BLaER1 treated with 17β-estradiol and CSF1 and Interleukin-3, amounts not matched to agents 10 nM and 100 nM (cell line): ENCODE results near the gene VPS9D1.

ENCODE experiments used
- H3K27ac ChIP-seq, 11 experiments: shearing (Covaris generic); formaldehyde crosslinking; 2 replicates each; pipeline ENCODE4 v1.8.1; 2022
- H3K27me3 ChIP-seq, 11 experiments: shearing (Covaris generic); formaldehyde crosslinking; 2 replicates each; pipeline ENCODE4 v1.8.1; 2022
- H3K36me3 ChIP-seq, 11 experiments: shearing (Covaris generic); formaldehyde crosslinking; 2 replicates each; pipeline ENCODE4 v1.8.1; 2022
- H3K4me1 ChIP-seq, 10 experiments: shearing (Covaris generic); formaldehyde crosslinking; 2 replicates each; pipeline ENCODE4 v1.8.1; 2022
- H3K4me2 ChIP-seq, 11 experiments: shearing (Covaris generic); formaldehyde crosslinking; 2 replicates each; pipeline ENCODE4 v1.8.1; 2022
- H3K4me3 ChIP-seq, 10 experiments: shearing (Covaris generic); formaldehyde crosslinking; 2 replicates each; pipeline ENCODE4 v1.8.1; 2022
- H3K9ac ChIP-seq, 11 experiments: shearing (Covaris generic); formaldehyde crosslinking; 2 replicates each; pipeline ENCODE4 v1.8.1; 2022
- H3K9me3 ChIP-seq, 11 experiments: shearing (Covaris generic); formaldehyde crosslinking; replicated peaks in 1 of 11; 2 replicates each; pipeline ENCODE4 v1.8.1; 2022
- H4K20me1 ChIP-seq, 11 experiments: shearing (Covaris generic); formaldehyde crosslinking; 2 replicates each; pipeline ENCODE4 v1.8.1; 2022
- Cebpa-rat ChIP-seq, 11 experiments: shearing (Covaris generic); IDR thresholded peaks; 2 replicates each; pipeline ENCODE4 v1.8.1; 2022

Gene VPS9D1

DNA sequence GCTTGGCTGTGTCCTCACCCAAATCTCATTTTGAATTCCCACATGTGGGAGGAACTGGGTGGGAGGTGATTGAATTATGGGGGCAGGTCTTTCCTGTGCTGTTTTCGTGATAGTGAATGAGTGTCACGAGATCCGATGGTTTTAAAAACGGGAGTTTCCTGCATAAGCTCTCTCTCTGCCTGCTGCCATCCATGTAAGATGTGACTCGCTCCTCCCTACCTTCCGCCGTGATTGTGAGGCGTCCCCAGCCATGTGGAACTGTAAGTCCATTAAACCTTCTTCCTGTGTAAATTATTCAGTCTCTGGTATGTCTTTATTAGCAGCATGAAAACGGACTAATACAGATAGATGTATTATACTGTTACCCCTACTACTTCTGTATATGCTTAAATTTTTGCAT, 59.5 kb downstream of the VPS9D1 start:
- no peaks in the 10 kb centered on the region for H3K27me3 ChIP-seq
- TF ChIP-seq Cebpa-rat (IDR thresholded peaks at IDR 0.05): no peak
- peaks cover 0 to 32% (median 5%) of the 10 kb centered on the region in 11 experiments; a peak in 8 of 22 replicates for H4K20me1 ChIP-seq
- no peak overlapping the region for H3K4me3 ChIP-seq
- no peak overlapping the region for H3K4me2 ChIP-seq
- H3K27ac ChIP-seq: no peak overlapping the region
- H3K9ac ChIP-seq: no peak overlapping the region
- peaks cover 15 to 66% (median 61%) of the 10 kb centered on the region in 11 experiments for H3K36me3 ChIP-seq
- H3K4me1 ChIP-seq: peaks cover 15 to 28% (median 22%) of the 10 kb centered on the region in 10 experiments
- peaks cover 0 to 15% (median 6%) of the 10 kb centered on the region in 11 experiments; a peak in 17 of 22 replicates for H3K9me3 ChIP-seq

DNA sequence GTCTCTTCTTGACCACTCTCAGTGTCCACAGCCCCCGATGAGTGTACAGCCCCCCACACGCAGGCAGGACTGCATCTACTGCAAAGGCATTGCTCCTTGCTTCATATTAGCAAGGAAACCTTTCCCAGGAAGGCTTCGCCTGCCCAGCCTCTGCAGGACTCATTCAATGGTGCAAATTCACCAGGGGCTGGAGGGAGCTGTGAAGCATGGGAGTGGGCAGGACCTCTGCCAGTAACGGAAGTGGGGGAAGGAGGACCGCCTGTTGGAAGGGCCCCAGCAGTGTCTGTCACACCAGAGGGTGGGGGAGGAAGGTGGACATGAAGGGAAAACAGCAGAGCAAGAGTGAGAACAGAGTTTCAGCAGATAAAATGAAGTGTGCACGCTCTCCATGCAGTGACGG, 60.6 kb downstream of the VPS9D1 start:
- H4K20me1 ChIP-seq: peaks cover 6 to 43% (median 15%) of the 10 kb centered on the region in 11 experiments; a peak in 17 of 22 replicates
- peak overlapping the region in 4 of 11 experiments; percentile 2 to 92 (median 25); a peak in 1 of 22 replicates for H3K9ac ChIP-seq
- 0 out of 22 replicates have a peak overlapping the region, but pooled peaks of 5 of the 11 experiments have one; percentile 2 to 97 (median 92) for H3K4me2 ChIP-seq
- peaks cover 15 to 58% (median 54%) of the 10 kb centered on the region in 11 experiments for H3K36me3 ChIP-seq
- H3K27ac ChIP-seq: no peak overlapping the region
- H3K9me3 ChIP-seq: peaks cover 0 to 4% (median 0%) of the 10 kb centered on the region in 11 experiments; a peak in 2 of 22 replicates
- peaks cover 26 to 38% (median 33%) of the 10 kb centered on the region in 10 experiments for H3K4me1 ChIP-seq
- no peak for TF ChIP-seq Cebpa-rat (IDR thresholded peaks at IDR 0.05)
- no peaks in the 10 kb centered on the region for H3K27me3 ChIP-seq
- no peak overlapping the region for H3K4me3 ChIP-seq

- H3K27me3 ChIP-seq: no peaks in the 10 kb centered on the region
- peaks cover 29 to 48% (median 37%) of the 10 kb centered on the region in 10 experiments for H3K4me1 ChIP-seq
- peak overlapping the region; percentile 87 to 99 (median 94) for H3K4me2 ChIP-seq
- H3K27ac ChIP-seq: peak overlapping the region in 10 of 11 experiments; percentile 85 to 94 (median 90); a peak in 20 of 22 replicates
- no peak for TF ChIP-seq Cebpa-rat (IDR thresholded peaks at IDR 0.05)
- peak overlapping the region; percentile 90 to 99 (median 95) for H3K9ac ChIP-seq
- no peaks in the 10 kb centered on the region for H3K9me3 ChIP-seq
- H3K36me3 ChIP-seq: peaks cover 20 to 56% (median 49%) of the 10 kb centered on the region in 11 experiments
- peaks cover 20 to 60% (median 30%) of the 10 kb centered on the region in 11 experiments; a peak in 21 of 22 replicates for H4K20me1 ChIP-seq
- H3K4me3 ChIP-seq: peak overlapping the region; percentile 77 to 99 (median 93)
Observed at GRCh38 chr16:89658221-89658879, 62.3 kb downstream of the VPS9D1 start.

- Histone ChIP-seq H3K36me3 (peaks cover 22 to 54% (median 46%) of the 10 kb centered on the region in 11 experiments), H4K20me1 (peaks cover 25 to 66% (median 37%) of the 10 kb centered on the region in 11 experiments; a peak in 21 of 22 replicates), H3K9me3 (no peaks in the 10 kb centered on the region), H3K27me3 (no peaks in the 10 kb centered on the region), H3K4me1 (peaks cover 29 to 48% (median 37%) of the 10 kb centered on the region in 10 experiments), H3K4me2 (peak within 1 kb of the TSS; percentile 87 to 99 (median 96)), H3K9ac (peak within 1 kb of the TSS; percentile 90 to 99 (median 95)), H3K27ac (peak within 1 kb of the TSS; percentile 85 to 94 (median 89)), H3K4me3 (peak within 1 kb of the TSS; percentile 77 to 99 (median 93))
- TF ChIP-seq Cebpa-rat (IDR thresholded peaks at IDR 0.05): no peak
Observed at GRCh38 chr16:89657442-89658220, 63.1 kb downstream of the VPS9D1 start, which contains the start of the genes CHMP1A and SPATA33. Gene CHMP1A (minus strand): TSS chr16:89657708. CDS start chr16:89657588, 120 bp downstream. Gene SPATA33 (plus strand): TSS chr16:89657836. CDS start chr16:89657912, 76 bp downstream.
